Chondrocyte (in vitro differentiated cells): ENCODE results near the gene FAM181B. TPM values are rescaled to one million over a fixed set of nuclear protein-coding genes. Genes with fewer than 3 reads are reported as not detected.

Experiments used
- DNase-seq: peaks from one replicate; pipeline ENCODE4 v3.0.0; 2021; ENCODE audit warnings: mixed read lengths, low spot score
- H3K27ac Mint-ChIP-seq: one replicate; pipeline ENCODE4 v1.8.0; 2021; ENCODE audit warnings: mild to moderate bottlenecking, moderate library complexity, mixed read lengths; ENCODE audit not compliant: unreplicated experiment
- H3K27me3 Mint-ChIP-seq: 2 replicates; pipeline ENCODE4 v1.8.0; 2021; ENCODE audit warnings: low read depth, mixed read lengths
- H3K36me3 Mint-ChIP-seq: 2 replicates; pipeline ENCODE4 v1.8.0; 2021; ENCODE audit warnings: low read depth, mixed read lengths
- H3K4me1 Mint-ChIP-seq: 2 replicates; pipeline ENCODE4 v1.8.0; 2021; ENCODE audit warnings: low read depth, mild to moderate bottlenecking, mixed read lengths
- H3K4me3 Mint-ChIP-seq: one replicate; pipeline ENCODE4 v1.8.0; 2021; ENCODE audit warnings: mild to moderate bottlenecking, moderate library complexity, mixed read lengths; ENCODE audit not compliant: unreplicated experiment
- H3K9me3 Mint-ChIP-seq: 2 replicates; pipeline ENCODE4 v1.8.0; 2021; ENCODE audit warnings: low read depth, mixed read lengths
- total RNA-seq: library from RNA; stranded (reverse); gene quantifications from 3 replicates; pipeline ENCODE4 v1.2.1, GENCODE V29; 2021
- TF ChIP-seq, protein P1 (sequence below): fragments of 200-600 bp; sonication (generic); IDR thresholded peaks from 2 replicates; pipeline ENCODE4 v1.5.0; 2021; ENCODE audit warnings: antibody characterized with exemption, mild to moderate bottlenecking, moderate library complexity

The FAM181B gene
- total RNA-seq, 1 donor from 2014 or later: 0.35 TPM

- peaks cover 3% of the 10 kb centered on the region for H3K4me1 Mint-ChIP-seq
- TF ChIP-seq, protein P1, sequence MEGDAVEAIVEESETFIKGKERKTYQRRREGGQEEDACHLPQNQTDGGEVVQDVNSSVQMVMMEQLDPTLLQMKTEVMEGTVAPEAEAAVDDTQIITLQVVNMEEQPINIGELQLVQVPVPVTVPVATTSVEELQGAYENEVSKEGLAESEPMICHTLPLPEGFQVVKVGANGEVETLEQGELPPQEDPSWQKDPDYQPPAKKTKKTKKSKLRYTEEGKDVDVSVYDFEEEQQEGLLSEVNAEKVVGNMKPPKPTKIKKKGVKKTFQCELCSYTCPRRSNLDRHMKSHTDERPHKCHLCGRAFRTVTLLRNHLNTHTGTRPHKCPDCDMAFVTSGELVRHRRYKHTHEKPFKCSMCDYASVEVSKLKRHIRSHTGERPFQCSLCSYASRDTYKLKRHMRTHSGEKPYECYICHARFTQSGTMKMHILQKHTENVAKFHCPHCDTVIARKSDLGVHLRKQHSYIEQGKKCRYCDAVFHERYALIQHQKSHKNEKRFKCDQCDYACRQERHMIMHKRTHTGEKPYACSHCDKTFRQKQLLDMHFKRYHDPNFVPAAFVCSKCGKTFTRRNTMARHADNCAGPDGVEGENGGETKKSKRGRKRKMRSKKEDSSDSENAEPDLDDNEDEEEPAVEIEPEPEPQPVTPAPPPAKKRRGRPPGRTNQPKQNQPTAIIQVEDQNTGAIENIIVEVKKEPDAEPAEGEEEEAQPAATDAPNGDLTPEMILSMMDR: no peak
Measured at GRCh38 chr11:82724026-82724425, 9.6 kb downstream of the FAM181B start.

DNA sequence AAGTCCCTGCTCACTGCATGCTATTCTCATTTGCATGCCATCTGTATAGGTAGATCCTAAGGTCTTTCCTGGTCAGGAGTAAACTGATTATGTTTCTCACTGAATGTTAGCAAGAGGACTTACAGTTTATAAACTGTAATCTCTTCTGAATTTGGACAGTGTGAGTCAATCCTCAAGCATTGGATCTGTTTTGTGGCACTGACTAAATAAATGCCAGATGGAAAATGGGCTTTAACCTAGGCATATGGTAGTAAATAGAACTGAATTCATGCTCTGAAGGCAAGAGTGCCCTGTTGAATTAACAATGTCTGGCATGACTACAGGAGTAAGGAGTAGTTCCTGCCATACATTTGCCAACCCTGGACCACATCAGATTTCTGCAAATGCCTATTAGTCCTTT lies 11.4 kb downstream of the FAM181B start:
- Mint-ChIP-seq H3K9me3 (no peaks in the 10 kb centered on the region), H3K4me3 (no peak overlapping the region), H3K4me1 (peaks cover 5% of the 10 kb centered on the region), H3K36me3 (no peaks in the 10 kb centered on the region), H3K27ac (no peak overlapping the region), H3K27me3 (peaks cover 7% of the 10 kb centered on the region)
- DNase-seq: no peak
- TF ChIP-seq, protein P1: no peak

More at GRCh38 chr11:82724026-82724425, 9.6 kb downstream of the FAM181B start:
- no peak for DNase-seq
- Mint-ChIP-seq H3K4me3 (no peak overlapping the region), H3K9me3 (no peaks in the 10 kb centered on the region), H3K27me3 (peaks cover 11% of the 10 kb centered on the region), H3K27ac (no peak overlapping the region), H3K36me3 (no peaks in the 10 kb centered on the region)

GRCh38 chr11:82720267-82721065 lies 13.2 kb downstream of the FAM181B start:
- no peak for DNase-seq
- H3K4me1 Mint-ChIP-seq: peaks cover 5% of the 10 kb centered on the region
- no peaks in the 10 kb centered on the region for H3K9me3 Mint-ChIP-seq
- H3K27me3 Mint-ChIP-seq: peaks cover 4% of the 10 kb centered on the region
- no peak overlapping the region for H3K27ac Mint-ChIP-seq
- no peaks in the 10 kb centered on the region for H3K36me3 Mint-ChIP-seq
- no peak overlapping the region for H3K4me3 Mint-ChIP-seq
- TF ChIP-seq, protein P1: no peak

DNA sequence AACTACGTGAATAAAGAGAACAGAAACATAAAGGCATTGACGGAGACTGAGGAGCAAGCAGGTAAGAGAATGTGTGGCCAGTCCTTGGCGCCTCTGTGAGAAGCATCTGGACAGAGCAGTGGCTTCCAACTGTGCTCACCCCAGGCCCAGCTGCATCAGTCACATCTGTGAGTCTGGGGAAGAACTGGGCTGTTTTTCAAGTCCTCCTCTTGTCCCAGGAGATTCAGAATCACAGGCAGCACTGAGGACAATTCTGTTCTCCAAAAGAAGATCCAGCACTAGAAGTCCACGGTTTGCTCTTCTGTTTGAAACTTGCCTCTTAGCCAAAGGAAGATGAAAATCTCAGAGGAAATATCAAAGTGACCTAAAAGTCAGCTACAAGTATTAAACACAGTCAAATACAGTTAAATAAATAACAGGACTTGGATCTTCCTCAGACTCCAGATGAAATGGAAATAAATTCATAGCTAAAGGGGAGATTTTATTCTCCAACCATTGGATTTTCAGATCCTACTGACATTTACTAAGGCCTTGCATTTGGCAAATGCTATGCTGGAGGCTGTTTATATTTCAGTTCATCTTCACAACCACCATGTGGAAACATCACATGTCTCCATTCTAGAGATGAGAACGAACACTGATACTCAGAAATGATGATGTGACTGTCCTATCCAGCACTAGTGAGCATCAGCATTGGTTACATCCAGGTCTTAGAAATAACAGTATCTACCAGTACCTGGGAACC lies 14.1 kb downstream of the FAM181B start:
- Mint-ChIP-seq H3K27me3 (peaks cover 4% of the 10 kb centered on the region), H3K4me1 (peaks cover 5% of the 10 kb centered on the region), H3K27ac (no peak overlapping the region), H3K9me3 (no peaks in the 10 kb centered on the region), H3K36me3 (no peaks in the 10 kb centered on the region), H3K4me3 (no peak overlapping the region)
- TF ChIP-seq, protein P1: no peak
- no peak for DNase-seq

DNA sequence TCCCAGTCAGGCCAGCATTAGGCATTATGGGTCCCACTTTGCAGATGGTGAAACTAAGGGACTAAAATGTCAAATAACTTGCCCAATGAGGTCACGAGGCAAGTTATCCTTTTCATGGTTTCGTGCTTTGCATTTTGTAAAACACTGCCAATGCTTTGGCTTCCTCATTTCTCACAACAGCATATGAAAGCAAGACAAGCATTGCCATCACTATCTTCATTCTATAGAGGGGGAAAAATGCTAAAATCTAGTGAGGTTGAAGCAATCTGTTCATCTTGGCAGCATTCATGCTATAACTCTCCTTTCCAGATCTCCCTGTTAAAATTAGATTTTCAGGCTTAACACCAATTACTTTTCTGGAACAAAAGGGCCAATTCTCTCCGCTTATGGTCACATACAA lies 14.8 kb downstream of the FAM181B start:
- H3K27me3 Mint-ChIP-seq: peaks cover 4% of the 10 kb centered on the region
- TF ChIP-seq, protein P1: no peak
- H3K4me3 Mint-ChIP-seq: no peak overlapping the region

More for the DNA sequence above, 14.8 kb downstream of the FAM181B start:
- Mint-ChIP-seq H3K27ac (no peak overlapping the region), H3K4me1 (peaks cover 5% of the 10 kb centered on the region), H3K9me3 (no peaks in the 10 kb centered on the region), H3K36me3 (no peaks in the 10 kb centered on the region)
- DNase-seq: no peak
